ENCODE results near the gene KDM5A. TPM values are rescaled to one million over a fixed set of nuclear protein-coding genes. Genes with fewer than 3 reads are reported as not detected.

Gene KDM5A
- total RNA-seq, 1 donor from 2014 or later: 63.1 TPM

- Mint-ChIP-seq H3K27me3 (ENCODE audit: low read depth) (no peaks in the 10 kb centered on the region), H3K4me3 (no peak overlapping the region), H3K27ac (ENCODE audit: unreplicated experiment) (no peak overlapping the region), H3K9me3 (no peaks in the 10 kb centered on the region), H3K36me3 (ENCODE audit: low read depth) (peaks cover 21% of the 10 kb centered on the region), H3K4me1 (no peaks in the 10 kb centered on the region)
- TF ChIP-seq CTCF (conservative IDR thresholded peaks at IDR 0.05): no peak
- DNase-seq (ENCODE audit: low read depth, low spot score): no peak
Observed at GRCh38 chr12:291153-291723, 97.9 kb downstream of the KDM5A start.

- TF ChIP-seq CTCF (conservative IDR thresholded peaks at IDR 0.05): no peak
- Mint-ChIP-seq H3K27me3 (ENCODE audit: low read depth) (no peaks in the 10 kb centered on the region), H3K9me3 (no peaks in the 10 kb centered on the region), H3K4me1 (no peaks in the 10 kb centered on the region), H3K36me3 (ENCODE audit: low read depth) (peaks cover 25% of the 10 kb centered on the region), H3K27ac (ENCODE audit: unreplicated experiment) (no peak overlapping the region), H3K4me3 (no peak overlapping the region)
- no peak for DNase-seq (ENCODE audit: low read depth, low spot score)
Observed at GRCh38 chr12:288687-289086, 100.4 kb downstream of the KDM5A start.

GRCh38 chr12:286531-287300 is 102.4 kb downstream of the KDM5A start:
- no peak overlapping the region for H3K4me3 Mint-ChIP-seq
- H3K9me3 Mint-ChIP-seq: no peaks in the 10 kb centered on the region
- no peaks in the 10 kb centered on the region for H3K4me1 Mint-ChIP-seq
- TF ChIP-seq CTCF (conservative IDR thresholded peaks at IDR 0.05): no peak
- H3K36me3 Mint-ChIP-seq (ENCODE audit: low read depth): peaks cover 17% of the 10 kb centered on the region
- H3K27ac Mint-ChIP-seq (ENCODE audit: unreplicated experiment): no peak overlapping the region
- H3K27me3 Mint-ChIP-seq (ENCODE audit: low read depth): no peaks in the 10 kb centered on the region
- no peak for DNase-seq (ENCODE audit: low read depth, low spot score)

- DNase-seq (ENCODE audit: low read depth, low spot score): no peak
- Mint-ChIP-seq H3K4me3 (no peak overlapping the region), H3K27ac (ENCODE audit: unreplicated experiment) (no peak overlapping the region), H3K9me3 (no peaks in the 10 kb centered on the region), H3K27me3 (ENCODE audit: low read depth) (no peaks in the 10 kb centered on the region), H3K4me1 (no peaks in the 10 kb centered on the region), H3K36me3 (ENCODE audit: low read depth) (peaks cover 12% of the 10 kb centered on the region)
- no peak for TF ChIP-seq CTCF (conservative IDR thresholded peaks at IDR 0.05)
Observed at GRCh38 chr12:278046-278445, 111.1 kb downstream of the KDM5A start.

GRCh38 chr12:275812-276211 is 113.3 kb downstream of the KDM5A start:
- TF ChIP-seq CTCF (conservative IDR thresholded peaks at IDR 0.05): no peak
- Mint-ChIP-seq H3K27ac (ENCODE audit: unreplicated experiment) (no peak overlapping the region), H3K4me1 (no peaks in the 10 kb centered on the region), H3K27me3 (ENCODE audit: low read depth) (no peaks in the 10 kb centered on the region), H3K36me3 (ENCODE audit: low read depth) (peaks cover 12% of the 10 kb centered on the region), H3K4me3 (no peak overlapping the region), H3K9me3 (no peaks in the 10 kb centered on the region)
- DNase-seq (ENCODE audit: low read depth, low spot score): no peak

All from neural crest cell (in vitro differentiated cells).